B cell (primary cell): ENCODE measurements around the gene MBOAT1.

ENCODE experiments used
- CTCF ChIP-seq: fragments of 200-600 bp; IDR thresholded peaks from one replicate; pipeline ENCODE4 v1.8.0; 2022; ENCODE audit warnings: antibody characterized with exemption, mild to moderate bottlenecking
- EZH2 ChIP-seq: IDR thresholded peaks from 2 replicates; pipeline ENCODE4 v1.6.1; 2012; ENCODE audit warnings: borderline replicate concordance, low read depth, mild to moderate bottlenecking, moderate library complexity, low read length; ENCODE audit not compliant: insufficient read depth, poor library complexity, severe bottlenecking

GRCh38 chr6:20202699-20203302, 9.5 kb downstream of the MBOAT1 start:
- TF ChIP-seq CTCF (no peak), EZH2 (no peak)
